ENCODE results near the gene NDUFAF2. TPM values are rescaled to one million over a fixed set of nuclear protein-coding genes. Genes with fewer than 3 reads are reported as not detected.

The NDUFAF2 gene
- polyA plus RNA-seq, 1 of the 3 experiments (the other 2 are of a cell fraction), result 33.4 TPM

GRCh38 chr5:60944904-60945812, at the start of gene NDUFAF2, which contains the start of gene ERCC8 (continued):
- no peak for TF ChIP-seq USF1 (IDR thresholded peaks at IDR 0.05; ENCODE audit: borderline replicate concordance, low read depth)
- no peak for TF ChIP-seq RFX5 (IDR thresholded peaks at IDR 0.05; ENCODE audit: low read length)
- TF ChIP-seq GABPA (IDR thresholded peaks at IDR 0.05; ENCODE audit: low read depth), result no peak
- no peak for TF ChIP-seq NFIC (IDR thresholded peaks at IDR 0.05; ENCODE audit: borderline replicate concordance)
- TF ChIP-seq RXRA (IDR thresholded peaks at IDR 0.05; ENCODE audit: borderline replicate concordance, low read depth), result no peak
- peak; percentile 13; the same call in 1 of the 2 replicates for TF ChIP-seq SIN3A (IDR thresholded peaks at IDR 0.05; ENCODE audit: borderline replicate concordance, low read depth, low read length)
- TF ChIP-seq ELF1 (IDR thresholded peaks at IDR 0.05), result no peak
- TF ChIP-seq POLR2AphosphoS5 (IDR thresholded peaks at IDR 0.05; ENCODE audit: low read depth, low read length), result peak; percentile 77
- TF ChIP-seq JUND (IDR thresholded peaks at IDR 0.05), result no peak
- TF ChIP-seq NRF1 (IDR thresholded peaks at IDR 0.05; ENCODE audit: low read depth, low read length), result no peak
- TF ChIP-seq TEAD4 (IDR thresholded peaks at IDR 0.05; ENCODE audit: borderline replicate concordance, insufficient read depth), result no peak
- no peak for TF ChIP-seq FOSL2 (IDR thresholded peaks at IDR 0.05; ENCODE audit: borderline replicate concordance, low read depth)
- no peak for TF ChIP-seq EZH2phosphoT487 (IDR thresholded peaks at IDR 0.05; ENCODE audit: borderline replicate concordance, low read depth)
- peak; percentile 94 for TF ChIP-seq YY1 (IDR thresholded peaks at IDR 0.05; ENCODE audit: low read depth)

GRCh38 chr5:60896991-60897390, 48.0 kb upstream of the NDUFAF2 start:
- CTCF ChIA-PET, result no interaction called here
- POLR2A ChIA-PET, result no interaction called here
- WGBS (ENCODE audit: low lambda C conversion rate), result 97% methylated on average over 4 of the region's 4 CpGs

More at GRCh38 chr5:60896991-60897390, 48.0 kb upstream of the NDUFAF2 start:
- Histone ChIP-seq H3K4me3 (ENCODE audit: low read depth in 2 of 2, low read length in 1 of 2) (no peak overlapping the region), H2AFZ (ENCODE audit: low read depth) (no peak overlapping the region), H3K27me3 (ENCODE audit: insufficient read depth) (no peaks in the 10 kb centered on the region), H3K79me2 (ENCODE audit: insufficient read depth) (no peaks in the 10 kb centered on the region), H3K27ac (ENCODE audit: low read depth in 2 of 2, low read length in 1 of 2) (no peak overlapping the region), H3K4me1 (ENCODE audit: control insufficient read depth in 1 of 2, insufficient read depth in 2 of 2, low read depth in 1 of 2, low read length in 1 of 2) (no peaks in the 10 kb centered on the region), H3K36me3 (replicated peaks in 1 of 2; ENCODE audit: control insufficient read depth in 1 of 2, insufficient read depth in 2 of 2, low read length in 1 of 2) (peaks cover 21 to 25% of the 10 kb centered on the region in 2 experiments), H3K4me2 (no peak overlapping the region), H3K9me2 (no peaks in the 10 kb centered on the region), H3K9me3 (no peaks in the 10 kb centered on the region), H3F3A (replicated peaks; ENCODE audit: insufficient read depth) (no peaks in the 10 kb centered on the region), H3K9ac (no peak overlapping the region), H4K20me1 (ENCODE audit: insufficient read depth) (no peaks in the 10 kb centered on the region)
- DNase-seq, result no peak
- TF ChIP-seq REST (IDR thresholded peaks at IDR 0.05; ENCODE audit: low read depth, low read length) (no peak), CTCF (IDR thresholded peaks at IDR 0.05) (no peak), FOXJ3 (CRISPR knock-in tag; IDR thresholded peaks at IDR 0.05) (no peak), PBX3 (IDR thresholded peaks at IDR 0.05) (no peak)

Data from SK-N-SH (cell line).